Panc1 (cell line): Measurements from ENCODE around the gene SLC10A7.

ENCODE experiments used
- CTCF ChIP-seq: fragments of 450-650 bp; IDR thresholded peaks from 2 replicates; pipeline ENCODE4 v1.5.1; 2017; ENCODE audit warnings: mild to moderate bottlenecking
- REST ChIP-seq, 2 experiments: IDR thresholded peaks; 2 replicates each; pipeline ENCODE4 v1.6.1; 2011 to 2012; ENCODE audit warnings: low read depth in 2 of 2, control low read depth in 1 of 2, low read length in 1 of 2, mild to moderate bottlenecking in 1 of 2, moderate library complexity in 1 of 2; ENCODE audit not compliant: insufficient read depth in 1 of 2
- SIN3A ChIP-seq: IDR thresholded peaks from 2 replicates; pipeline ENCODE4 v1.6.1; 2012; ENCODE audit warnings: low read depth, mild to moderate bottlenecking, low read length, moderate library complexity, borderline replicate concordance; ENCODE audit not compliant: insufficient read depth

GRCh38 chr4:146265950-146266490 lies 255.7 kb downstream of the SLC10A7 start:
- TF ChIP-seq CTCF, result no peak
- no peak for TF ChIP-seq REST (IDR thresholded peaks at IDR 0.05; ENCODE audit: insufficient read depth in 1 of 2, low read depth in 2 of 2, low read length in 1 of 2)
- no peak for TF ChIP-seq SIN3A
